Ammon's horn (tissue), 1 donor: ENCODE data around the gene GFY.
"Not testable (repeated sequence)": the region's sequence is repeated elsewhere in the genome, so short reads cannot be mapped to it uniquely, and the experiment has no call there.

ENCODE experiments used
- DNase-seq: peaks from one replicate; pipeline ENCODE4 v3.0.0-alpha.2; 2016; ENCODE audit warnings: low spot score

GFY gene

DNA sequence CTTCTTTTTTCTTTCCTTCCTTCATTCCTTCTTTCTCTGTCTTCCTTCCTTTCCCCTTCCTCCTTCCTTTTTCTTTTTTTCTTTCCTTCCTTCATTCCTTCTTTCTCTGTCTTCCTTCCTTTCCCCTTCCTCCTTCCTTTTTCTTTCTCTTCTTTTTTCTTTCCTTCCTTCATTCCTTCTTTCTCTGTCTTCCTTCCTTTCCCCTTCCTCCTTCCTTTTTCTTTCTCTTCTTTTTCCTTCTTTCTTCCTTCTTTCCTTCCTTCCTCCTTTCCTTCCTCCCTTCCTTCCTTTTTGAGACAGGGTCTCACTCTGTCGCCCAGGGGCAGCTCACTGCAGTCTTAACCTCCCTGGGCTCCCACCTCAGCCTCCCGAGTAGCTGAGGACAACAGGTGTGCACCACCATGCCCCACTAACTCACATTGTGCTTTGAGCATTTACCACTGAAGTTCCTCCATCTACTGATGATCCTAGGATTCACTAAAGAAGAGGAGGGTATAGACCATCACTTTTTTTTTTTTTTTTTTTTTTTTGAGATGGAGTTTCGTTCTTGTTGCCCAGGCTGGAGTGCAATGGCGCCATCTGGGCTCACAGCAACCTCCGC, 19.0 kb downstream of the GFY start:
- DNase-seq: not testable (repeated sequence)

DNA sequence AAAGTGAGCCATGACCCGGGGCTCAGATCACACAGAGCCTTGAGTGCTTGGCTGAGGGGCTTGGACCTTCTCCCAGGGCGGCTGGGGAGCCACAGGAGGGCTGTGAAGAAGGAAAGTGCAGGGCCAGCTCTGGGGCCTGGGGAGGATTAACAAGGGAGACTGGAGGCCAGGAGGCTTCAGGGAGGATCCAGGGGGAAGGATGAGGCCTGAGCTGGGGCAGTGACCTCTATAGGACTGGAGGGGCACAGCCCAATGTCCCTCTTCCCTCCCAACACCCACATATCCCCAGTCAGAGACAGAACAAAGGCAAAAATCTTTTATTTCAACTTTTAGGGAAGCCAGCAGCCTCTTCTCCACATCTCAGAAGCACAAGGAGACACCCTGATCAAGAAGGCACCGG, 20.8 kb downstream of the GFY start:
- no peak for DNase-seq

- DNase-seq: no peak
Measured at GRCh38 chr19:49447485-49448431, 22.6 kb downstream of the GFY start.

- DNase-seq: no peak
Measured at GRCh38 chr19:49448432-49448786, 23.2 kb downstream of the GFY start.

GRCh38 chr19:49450405-49450804, 25.2 kb downstream of the GFY start:
- DNase-seq: no peak

DNA sequence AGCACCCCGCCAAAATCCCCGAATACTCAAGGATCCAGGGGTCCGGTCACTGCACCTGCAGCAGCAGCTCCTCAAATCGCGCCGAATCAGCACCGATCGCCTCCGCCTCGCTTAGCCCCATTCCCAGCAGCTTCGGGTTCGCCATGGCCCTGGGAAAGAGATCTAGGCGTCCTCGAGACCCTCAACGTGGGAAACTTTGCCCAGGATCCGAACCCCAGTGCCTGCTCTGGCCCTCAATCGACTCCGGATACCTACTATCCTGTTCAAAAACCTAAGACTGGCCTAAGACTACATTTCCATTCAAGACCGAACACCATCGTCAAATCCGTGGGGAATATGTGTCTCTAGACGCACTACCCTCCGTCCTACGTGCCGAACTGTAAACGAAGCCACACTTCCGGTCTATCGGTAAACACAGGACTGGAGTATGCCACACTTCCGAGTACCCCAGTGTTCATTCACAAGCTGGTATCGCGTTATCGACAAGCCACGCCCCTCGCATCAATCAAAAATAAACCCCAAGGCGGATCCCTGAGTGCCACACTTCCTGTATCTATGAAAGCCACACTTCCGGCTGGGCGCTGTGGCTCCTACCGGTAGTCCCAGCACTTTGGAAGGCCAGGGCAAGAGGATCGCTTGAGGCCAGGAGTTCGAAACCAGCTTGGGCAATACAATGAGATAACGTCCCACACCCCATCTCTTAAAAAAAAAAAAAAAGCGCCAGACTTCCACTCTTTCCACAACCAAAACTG, 26.4 kb downstream of the GFY start, which contains the start of gene PIH1D1:
PIH1D1 (minus strand) TSS at position 385 of the 752 bp plus-strand sequence; CDS start at position 145, 240 bp downstream.
- peak; percentile 99 for DNase-seq

DNA sequence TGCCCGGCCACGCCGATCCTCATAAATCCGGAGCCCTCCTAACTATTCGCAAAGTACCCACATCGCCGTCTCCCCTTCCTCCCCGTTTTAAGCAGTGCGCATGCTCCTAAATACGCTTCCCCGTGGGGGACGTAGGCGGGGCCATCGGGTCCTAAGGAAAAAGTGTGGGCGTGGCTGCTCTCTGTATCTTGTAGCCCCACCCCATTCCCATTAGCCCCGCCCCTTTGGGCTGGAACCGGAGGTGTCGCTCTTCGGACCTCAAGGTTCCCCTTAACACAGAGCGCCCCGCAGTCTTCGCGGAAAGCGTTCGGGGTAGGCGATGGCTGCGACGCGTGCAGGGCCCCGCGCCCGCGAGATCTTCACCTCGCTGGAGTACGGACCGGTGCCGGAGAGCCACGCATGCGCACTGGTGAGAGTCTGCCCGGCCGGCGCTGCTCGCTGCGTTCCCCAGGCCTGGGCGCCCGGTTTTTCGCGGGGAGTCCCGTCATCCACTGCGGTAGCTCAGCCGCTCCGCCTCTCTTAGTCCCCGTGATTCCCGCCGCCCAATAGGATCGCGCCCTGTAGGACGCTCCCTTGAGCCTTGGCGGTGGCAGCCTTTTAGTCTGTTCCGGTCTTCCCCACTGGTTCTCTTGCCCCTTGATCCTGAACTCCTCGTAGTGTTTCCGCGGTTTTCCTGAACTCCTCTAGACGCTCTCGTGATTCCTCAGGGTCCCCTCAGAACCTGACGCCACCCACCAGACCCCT, 28.0 kb downstream of the GFY start, which contains the start of gene ALDH16A1:
ALDH16A1 (plus strand) TSS at position 213 of the 744 bp plus-strand sequence; CDS start at position 320, 107 bp downstream.
- peak; percentile 99 for DNase-seq

GRCh38 chr19:49453757-49454240, 28.6 kb downstream of the GFY start:
- no peak for DNase-seq

- no peak for DNase-seq
Measured at GRCh38 chr19:49455773-49456172, 30.6 kb downstream of the GFY start.

- no peak for DNase-seq
Measured at GRCh38 chr19:49456326-49456725, 31.1 kb downstream of the GFY start.

GRCh38 chr19:49458567-49458903, 33.3 kb downstream of the GFY start:
- DNase-seq: no peak

DNA sequence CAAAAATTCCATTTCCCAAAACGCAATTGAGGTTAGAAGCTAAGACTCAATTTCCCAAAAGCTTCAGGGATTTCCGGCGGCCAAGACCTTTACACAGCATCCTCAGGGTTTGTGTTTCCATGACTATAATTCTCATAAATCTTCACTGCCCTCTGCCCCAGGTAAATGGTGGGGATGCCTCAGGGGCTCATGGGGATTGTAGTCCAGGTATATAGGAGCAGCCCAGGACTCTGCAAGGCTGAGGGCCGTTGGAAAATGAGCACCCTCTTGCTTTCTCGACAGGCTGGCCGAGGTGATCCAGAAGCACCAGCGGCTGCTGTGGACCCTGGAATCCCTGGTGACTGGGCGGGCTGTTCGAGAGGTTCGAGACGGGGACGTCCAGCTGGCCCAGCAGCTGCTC, 34.2 kb downstream of the GFY start:
- DNase-seq: no peak

- not testable (repeated sequence) for DNase-seq
Measured at GRCh38 chr19:49461130-49461529, 35.9 kb downstream of the GFY start.

DNA sequence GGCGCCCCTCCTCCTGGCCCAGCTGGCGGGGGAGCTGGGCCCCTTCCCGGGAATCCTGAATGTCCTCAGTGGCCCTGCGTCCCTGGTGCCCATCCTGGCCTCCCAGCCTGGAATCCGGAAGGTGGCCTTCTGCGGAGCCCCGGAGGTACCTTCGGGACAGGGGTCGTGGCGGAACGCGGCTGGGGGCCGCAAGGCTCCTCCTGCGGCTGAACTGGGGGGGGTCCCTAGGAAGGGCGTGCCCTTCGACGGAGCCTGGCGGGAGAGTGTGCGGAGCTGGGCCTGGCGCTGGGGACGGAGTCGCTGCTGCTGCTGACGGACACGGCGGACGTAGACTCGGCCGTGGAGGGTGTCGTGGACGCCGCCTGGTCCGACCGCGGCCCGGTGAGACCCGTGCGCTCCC, 36.5 kb downstream of the GFY start:
- DNase-seq: no peak

DNA sequence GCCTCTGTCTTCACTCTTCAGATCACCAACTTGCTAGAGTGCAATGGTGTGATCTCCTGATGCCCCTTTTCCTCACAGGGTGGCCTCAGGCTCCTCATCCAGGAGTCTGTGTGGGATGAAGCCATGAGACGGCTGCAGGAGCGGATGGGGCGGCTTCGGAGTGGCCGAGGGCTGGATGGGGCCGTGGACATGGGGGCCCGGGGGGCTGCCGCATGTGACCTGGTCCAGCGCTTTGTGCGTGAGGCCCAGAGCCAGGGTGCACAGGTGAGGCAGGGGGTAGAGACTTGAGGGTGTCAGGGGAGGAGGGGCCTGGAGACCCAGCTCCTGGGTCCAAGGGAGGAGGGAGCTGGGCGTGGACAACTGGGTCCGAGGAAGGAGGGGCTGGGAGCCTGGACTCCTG, 37.3 kb downstream of the GFY start:
- DNase-seq: no peak

DNA sequence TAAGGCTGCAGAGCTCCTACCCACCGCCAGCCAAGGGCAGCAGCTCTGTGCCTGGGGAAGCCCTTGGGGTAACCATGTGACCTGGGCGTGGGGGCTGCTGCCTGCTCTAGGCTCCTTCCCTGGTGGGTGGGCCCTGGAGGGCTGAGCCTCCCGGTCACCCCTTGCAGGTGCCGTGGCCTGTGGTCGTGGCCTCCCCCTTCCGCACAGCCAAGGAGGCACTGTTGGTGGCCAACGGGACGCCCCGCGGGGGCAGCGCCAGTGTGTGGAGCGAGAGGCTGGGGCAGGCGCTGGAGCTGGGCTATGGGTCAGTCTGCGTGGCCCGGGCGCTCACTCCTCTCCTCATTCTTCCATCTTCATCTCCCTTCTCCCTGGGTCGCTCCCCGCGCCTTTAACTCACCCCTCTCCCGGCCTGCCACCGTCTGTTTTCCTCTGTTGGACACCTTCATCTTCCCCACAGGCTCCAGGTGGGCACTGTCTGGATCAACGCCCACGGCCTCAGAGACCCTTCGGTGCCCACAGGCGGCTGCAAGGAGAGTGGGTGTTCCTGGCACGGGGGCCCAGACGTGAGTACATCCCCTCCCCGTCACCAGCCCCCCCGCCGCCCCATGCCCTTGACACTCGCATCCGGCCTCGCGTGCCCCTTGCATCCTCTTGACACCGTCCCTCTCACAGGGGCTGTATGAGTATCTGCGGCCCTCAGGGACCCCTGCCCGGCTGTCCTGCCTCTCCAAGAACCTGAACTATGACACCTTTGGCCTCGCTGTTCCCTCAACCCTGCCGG, 39.0 kb downstream of the GFY start:
- DNase-seq: no peak

- DNase-seq: no peak
Measured at GRCh38 chr19:49465371-49465770, 40.2 kb downstream of the GFY start.

GRCh38 chr19:49468199-49468598, 43.0 kb downstream of the GFY start:
- DNase-seq: no peak

GRCh38 chr19:49468746-49469447, 43.7 kb downstream of the GFY start:
- DNase-seq: no peak
